Activated naive CD4-positive, alpha-beta T cell (primary cell): ENCODE measurements around the gene MAPK8IP3.

ENCODE experiments used
- DNase-seq, 4 experiments: peaks; one replicate each; lab custom pipeline; 2025; lab: John Stamatoyannopoulos, UW

Gene MAPK8IP3

GRCh38 chr16:1740234-1740633, 34.2 kb downstream of the MAPK8IP3 start:
- DNase-seq, result no peak

- no peak for DNase-seq
Observed at GRCh38 chr16:1740781-1741490, 34.9 kb downstream of the MAPK8IP3 start.

- no peak for DNase-seq
Observed at GRCh38 chr16:1741553-1742165, 35.7 kb downstream of the MAPK8IP3 start.

GRCh38 chr16:1743376-1744337, 37.7 kb downstream of the MAPK8IP3 start:
- DNase-seq, result no peak

GRCh38 chr16:1744338-1744840, 38.4 kb downstream of the MAPK8IP3 start:
- DNase-seq, result no peak

- no peak for DNase-seq
Observed at GRCh38 chr16:1745181-1745899, 39.3 kb downstream of the MAPK8IP3 start.

- no peak for DNase-seq
Observed at GRCh38 chr16:1745900-1746692, 40.1 kb downstream of the MAPK8IP3 start.

- DNase-seq, result no peak
Observed at GRCh38 chr16:1746693-1747195, 40.7 kb downstream of the MAPK8IP3 start.

- no peak for DNase-seq
Observed at GRCh38 chr16:1747934-1748333, 41.9 kb downstream of the MAPK8IP3 start.

GRCh38 chr16:1749152-1750117, 43.4 kb downstream of the MAPK8IP3 start:
- no peak for DNase-seq

- no peak for DNase-seq
Observed at GRCh38 chr16:1751946-1752345, 46.0 kb downstream of the MAPK8IP3 start.

GRCh38 chr16:1752853-1753252, 46.9 kb downstream of the MAPK8IP3 start:
- DNase-seq, result no peak

- DNase-seq, result no peak
Observed at GRCh38 chr16:1754204-1754603, 48.2 kb downstream of the MAPK8IP3 start.

- DNase-seq, result no peak
Observed at GRCh38 chr16:1757714-1758461, 51.9 kb downstream of the MAPK8IP3 start.

GRCh38 chr16:1758923-1759322, 52.9 kb downstream of the MAPK8IP3 start:
- no peak for DNase-seq

GRCh38 chr16:1759511-1759910, 53.5 kb downstream of the MAPK8IP3 start:
- DNase-seq, result no peak

GRCh38 chr16:1760911-1761310, 54.9 kb downstream of the MAPK8IP3 start:
- DNase-seq, result no peak

GRCh38 chr16:1761751-1762150, 55.8 kb downstream of the MAPK8IP3 start:
- no peak for DNase-seq
